Fibroblast of lung (primary cell): ENCODE data around the gene COL18A1. TPM values are rescaled to one million over a fixed set of nuclear protein-coding genes. Genes with fewer than 3 reads are reported as not detected.
A peak's percentile ranks its signal among the peaks of the same experiment; 100 is the strongest.

Experiments used
- DNase-seq, 2 donors: peaks; one replicate each; pipeline versions ENCODE4 v3.0.0 to v3.0.0-alpha.2; 2010; ENCODE audit warnings: low read depth in 2 of 2
- H2AFZ ChIP-seq: 2 replicates; pipeline ENCODE4 v1.5.1; 2012; ENCODE audit warnings: low read length, control low read depth, inconsistent platforms
- H3K27ac ChIP-seq: 2 replicates; pipeline ENCODE4 v1.5.1; 2011; ENCODE audit warnings: low read length, control low read depth; ENCODE audit not compliant: insufficient read depth
- H3K27me3 ChIP-seq: 2 replicates; pipeline ENCODE4 v1.5.1; 2011; ENCODE audit warnings: mild to moderate bottlenecking, low read length; ENCODE audit not compliant: control insufficient read depth, insufficient read depth
- H3K36me3 ChIP-seq: 2 replicates; pipeline ENCODE4 v1.5.1; 2011; ENCODE audit warnings: low read length; ENCODE audit not compliant: control insufficient read depth, insufficient read depth
- H3K4me1 ChIP-seq: 2 replicates; pipeline ENCODE4 v1.5.1; 2011; ENCODE audit warnings: low read length; ENCODE audit not compliant: control insufficient read depth, insufficient read depth; ENCODE audit errors: extremely low read depth
- H3K4me2 ChIP-seq: 2 replicates; pipeline ENCODE4 v1.5.1; 2011; ENCODE audit warnings: low read length, control low read depth; ENCODE audit not compliant: insufficient read depth; ENCODE audit errors: extremely low read depth
- H3K4me3 ChIP-seq, 4 experiments: fragments of 200-600 bp in 1 of 4; sonication (generic) in 1 of 4; replicated peaks in 1 of 4; 2 replicates each; pipeline ENCODE4 v1.5.1; 2011 to 2016; ENCODE audit warnings: low read length in 4 of 4, low read depth in 3 of 4, mild to moderate bottlenecking in 3 of 4, control low read depth in 2 of 4, inconsistent platforms in 1 of 4, mixed read lengths in 1 of 4; ENCODE audit not compliant: insufficient read depth in 1 of 4; ENCODE audit errors: control extremely low read depth in 1 of 4
- H3K79me2 ChIP-seq: 2 replicates; pipeline ENCODE4 v1.5.1; 2012; ENCODE audit warnings: mild to moderate bottlenecking, low read length, inconsistent platforms; ENCODE audit not compliant: control insufficient read depth, insufficient read depth
- H3K9ac ChIP-seq: 2 replicates; pipeline ENCODE4 v1.5.1; 2011; ENCODE audit warnings: mild to moderate bottlenecking, low read length, control low read depth; ENCODE audit not compliant: insufficient read depth
- H3K9me3 ChIP-seq: 2 replicates; pipeline ENCODE4 v1.5.1; 2012; ENCODE audit warnings: low read depth, low read length; ENCODE audit not compliant: control insufficient read depth, insufficient read depth
- H4K20me1 ChIP-seq: 2 replicates; pipeline ENCODE4 v1.5.1; 2011; ENCODE audit warnings: low read length; ENCODE audit not compliant: control insufficient read depth, insufficient read depth; ENCODE audit errors: extremely low read depth
- EZH2 ChIP-seq: IDR thresholded peaks from 2 replicates; pipeline ENCODE4 v1.5.1; 2012; ENCODE audit warnings: low read length, control low read depth, mild to moderate bottlenecking; ENCODE audit errors: missing control alignments
- polyA plus RNA-seq, 2 donors: library from polyadenylated mRNA; depleted of rRNA in 1 of 2; stranded (reverse) in 1 of 2; unstranded in 1 of 2; fragments of >200 nt; gene quantifications; 2 replicates each; pipeline ENCODE4 v1.2.1, GENCODE V29; 2011 to 2012; ENCODE audit warnings: missing spikeins in 1 of 2
- total RNA-seq: library from RNA; depleted of rRNA; stranded (reverse); fragments of >200 nt; gene quantifications from 2 replicates; pipeline ENCODE4 v1.2.1, GENCODE V29; 2014
- TF ChIP-seq, protein P1 (sequence below), 2 donors: IDR thresholded peaks in 1 of 2; conservative IDR thresholded peaks in 1 of 2; 1 replicate in 1 of 2; 2 replicates in 1 of 2; pipeline ENCODE4 v1.5.1; 2011 to 2012; ENCODE audit warnings: low read length in 2 of 2, control low read depth in 1 of 2, inconsistent platforms in 1 of 2, low read depth in 1 of 2, mild to moderate bottlenecking in 1 of 2

Gene COL18A1
- total and polyA plus RNA-seq, 2 donors (not counting 1 experiment from before 2014, with no cell fraction given), result 24.3 to 38.8 TPM

- DNase-seq, result peak; percentile 100
- H3K27me3 ChIP-seq, result no peaks in the 10 kb centered on the region
- TF ChIP-seq EZH2, result no peak
- TF ChIP-seq, protein P1, sequence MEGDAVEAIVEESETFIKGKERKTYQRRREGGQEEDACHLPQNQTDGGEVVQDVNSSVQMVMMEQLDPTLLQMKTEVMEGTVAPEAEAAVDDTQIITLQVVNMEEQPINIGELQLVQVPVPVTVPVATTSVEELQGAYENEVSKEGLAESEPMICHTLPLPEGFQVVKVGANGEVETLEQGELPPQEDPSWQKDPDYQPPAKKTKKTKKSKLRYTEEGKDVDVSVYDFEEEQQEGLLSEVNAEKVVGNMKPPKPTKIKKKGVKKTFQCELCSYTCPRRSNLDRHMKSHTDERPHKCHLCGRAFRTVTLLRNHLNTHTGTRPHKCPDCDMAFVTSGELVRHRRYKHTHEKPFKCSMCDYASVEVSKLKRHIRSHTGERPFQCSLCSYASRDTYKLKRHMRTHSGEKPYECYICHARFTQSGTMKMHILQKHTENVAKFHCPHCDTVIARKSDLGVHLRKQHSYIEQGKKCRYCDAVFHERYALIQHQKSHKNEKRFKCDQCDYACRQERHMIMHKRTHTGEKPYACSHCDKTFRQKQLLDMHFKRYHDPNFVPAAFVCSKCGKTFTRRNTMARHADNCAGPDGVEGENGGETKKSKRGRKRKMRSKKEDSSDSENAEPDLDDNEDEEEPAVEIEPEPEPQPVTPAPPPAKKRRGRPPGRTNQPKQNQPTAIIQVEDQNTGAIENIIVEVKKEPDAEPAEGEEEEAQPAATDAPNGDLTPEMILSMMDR (conservative IDR thresholded peaks at IDR 0.05 in 1 of 2, IDR thresholded peaks at IDR 0.05 in 1 of 2; ENCODE audit: low read depth in 1 of 2, low read length in 2 of 2), result no peak
- peak overlapping the region in 2 of 4 experiments; percentile 8 to 19 for H3K4me3 ChIP-seq
- no peaks in the 10 kb centered on the region for H3K36me3 ChIP-seq
- peaks cover 35% of the 10 kb centered on the region for H3K4me1 ChIP-seq
- H3K4me2 ChIP-seq, result peak overlapping the region; percentile 78
- H3K9ac ChIP-seq, result peak overlapping the region; percentile 96
- H3K9me3 ChIP-seq, result no peaks in the 10 kb centered on the region
- H3K79me2 ChIP-seq, result no peaks in the 10 kb centered on the region
- no peak overlapping the region for H2AFZ ChIP-seq
- H4K20me1 ChIP-seq, result no peaks in the 10 kb centered on the region
- H3K27ac ChIP-seq, result peak overlapping the region; percentile 99
These were observed 41.0 kb upstream of the COL18A1 start for GRCh38 chr21:45363921-45364467.

- H3K27me3 ChIP-seq, result no peaks in the 10 kb centered on the region
- H3K27ac ChIP-seq, result peak overlapping the region; percentile 99
- H3K9ac ChIP-seq, result peak overlapping the region; percentile 96
- H2AFZ ChIP-seq, result peak overlapping the region; percentile 26
- H3K36me3 ChIP-seq, result no peaks in the 10 kb centered on the region
- H3K4me1 ChIP-seq, result peaks cover 35% of the 10 kb centered on the region
- no peaks in the 10 kb centered on the region for H4K20me1 ChIP-seq
- TF ChIP-seq, protein P1 (conservative IDR thresholded peaks at IDR 0.05 in 1 of 2, IDR thresholded peaks at IDR 0.05 in 1 of 2; ENCODE audit: low read depth in 1 of 2, low read length in 2 of 2), result no peak
- TF ChIP-seq EZH2, result no peak
- H3K79me2 ChIP-seq, result no peaks in the 10 kb centered on the region
- H3K4me2 ChIP-seq, result peak overlapping the region; percentile 78
- H3K4me3 ChIP-seq, result peak overlapping the region in 2 of 4 experiments; percentile 8 to 19
- DNase-seq, result peak; percentile 89 to 93
- no peaks in the 10 kb centered on the region for H3K9me3 ChIP-seq
These were observed 40.3 kb upstream of the COL18A1 start for GRCh38 chr21:45364468-45365185.

DNA sequence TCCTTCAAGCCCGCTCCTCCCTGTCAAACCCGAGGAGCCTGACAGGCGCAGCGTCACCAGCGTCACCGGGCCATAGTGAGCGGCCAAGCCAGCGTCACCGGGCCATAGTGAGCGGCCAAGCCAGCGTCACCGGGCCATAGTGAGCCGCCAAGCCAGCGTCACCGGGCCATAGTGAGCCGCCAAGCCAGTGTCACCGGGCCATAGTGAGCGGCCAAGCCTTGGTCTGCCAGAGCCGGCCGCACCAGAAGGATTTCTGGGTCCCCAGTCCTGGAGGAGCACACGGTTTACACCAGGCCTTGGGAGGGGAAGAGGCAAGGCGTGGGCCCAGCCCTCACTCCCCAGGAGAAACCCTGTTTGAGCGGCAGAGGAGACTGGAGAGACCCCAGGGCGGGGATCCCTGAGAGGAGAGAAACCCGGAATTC is 39.8 kb upstream of the COL18A1 start:
- Histone ChIP-seq H3K27ac (peak overlapping the region; percentile 99), H3K79me2 (no peaks in the 10 kb centered on the region), H3K9ac (peak overlapping the region; percentile 96), H3K4me1 (peaks cover 35% of the 10 kb centered on the region), H3K4me2 (no peak overlapping the region), H3K4me3 (no peak overlapping the region), H3K27me3 (no peaks in the 10 kb centered on the region), H3K9me3 (no peaks in the 10 kb centered on the region), H4K20me1 (no peaks in the 10 kb centered on the region), H2AFZ (no peak overlapping the region), H3K36me3 (no peaks in the 10 kb centered on the region)
- no peak for DNase-seq
- TF ChIP-seq, protein P1 (conservative IDR thresholded peaks at IDR 0.05 in 1 of 2, IDR thresholded peaks at IDR 0.05 in 1 of 2; ENCODE audit: low read depth in 1 of 2, low read length in 2 of 2), result no peak
- no peak for TF ChIP-seq EZH2
